Lower leg skin (tissue), 4 donors: Measurements from ENCODE around the gene HEPN1. TPM values are rescaled to one million over a fixed set of nuclear protein-coding genes. Genes with fewer than 3 reads are reported as not detected.
A peak's percentile ranks its signal among the peaks of the same experiment; 100 is the strongest.

Source experiments
- DNase-seq, 2 donors: peaks; one replicate each; pipeline ENCODE4 v3.0.0-alpha.2; 2019; ENCODE audit warnings: low spot score in 2 of 2
- H3K4me3 ChIP-seq: fragments of 200-600 bp; sonication (generic); 2 replicates; pipeline ENCODE4 v1.5.1; 2017; ENCODE audit warnings: mild to moderate bottlenecking, low read depth; ENCODE audit not compliant: poor library complexity, severe bottlenecking
- POLR2A ChIP-seq, 2 donors: fragments of 450-650 bp; IDR thresholded peaks; one replicate each; pipeline ENCODE4 v1.6.1; 2016 to 2017; ENCODE audit warnings: antibody characterized with exemption in 2 of 2, mild to moderate bottlenecking in 1 of 2, moderate library complexity in 1 of 2
- WGBS, 2 donors: methylation state at CpG; one replicate each; pipeline ENCODE4 v1.1.5; 2018; 5-methylcytosine and 5-hydroxymethylcytosine counted together
- intact Hi-C: fragments of 100-400 bp; cut with DNase I; formaldehyde crosslinking; loops from one replicate; pipeline ENCODE4 v1.15.0; 2023; ENCODE audit warnings: low total_unique reads
- total RNA-seq, 4 donors: library from RNA; depleted of rRNA; stranded (reverse); fragments of >200 nt; gene quantifications; one replicate each; pipeline ENCODE4 v1.1.0, GENCODE V29; 2016
- TF ChIP-seq, protein P1 (sequence below), 3 donors: fragments of 450-650 bp; IDR thresholded peaks; one replicate each; pipeline ENCODE4 v1.5.1; 2016; ENCODE audit warnings: antibody characterized with exemption in 3 of 3, mild to moderate bottlenecking in 3 of 3, moderate library complexity in 2 of 3

Gene HEPN1
- total RNA-seq, 4 donors from 2014 or later, result not detected

DNA sequence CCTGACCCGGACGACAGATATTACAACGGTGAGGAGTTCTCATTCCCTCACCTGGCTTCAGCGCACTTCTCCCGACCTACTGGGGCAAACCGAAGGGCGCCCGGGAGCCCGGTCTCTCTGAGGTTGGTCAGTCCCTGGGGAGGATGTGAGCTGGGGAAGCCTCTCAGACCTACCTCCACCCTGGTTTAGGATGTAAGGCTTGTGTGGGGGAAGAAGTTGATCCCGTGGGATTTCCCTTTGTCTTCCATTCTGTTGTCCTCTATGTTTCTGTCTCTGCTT lies 41.5 kb upstream of the HEPN1 start:
- H3K4me3 ChIP-seq, result no peak overlapping the region
- no peak for TF ChIP-seq POLR2A (IDR thresholded peaks at IDR 0.05)
- TF ChIP-seq, protein P1, sequence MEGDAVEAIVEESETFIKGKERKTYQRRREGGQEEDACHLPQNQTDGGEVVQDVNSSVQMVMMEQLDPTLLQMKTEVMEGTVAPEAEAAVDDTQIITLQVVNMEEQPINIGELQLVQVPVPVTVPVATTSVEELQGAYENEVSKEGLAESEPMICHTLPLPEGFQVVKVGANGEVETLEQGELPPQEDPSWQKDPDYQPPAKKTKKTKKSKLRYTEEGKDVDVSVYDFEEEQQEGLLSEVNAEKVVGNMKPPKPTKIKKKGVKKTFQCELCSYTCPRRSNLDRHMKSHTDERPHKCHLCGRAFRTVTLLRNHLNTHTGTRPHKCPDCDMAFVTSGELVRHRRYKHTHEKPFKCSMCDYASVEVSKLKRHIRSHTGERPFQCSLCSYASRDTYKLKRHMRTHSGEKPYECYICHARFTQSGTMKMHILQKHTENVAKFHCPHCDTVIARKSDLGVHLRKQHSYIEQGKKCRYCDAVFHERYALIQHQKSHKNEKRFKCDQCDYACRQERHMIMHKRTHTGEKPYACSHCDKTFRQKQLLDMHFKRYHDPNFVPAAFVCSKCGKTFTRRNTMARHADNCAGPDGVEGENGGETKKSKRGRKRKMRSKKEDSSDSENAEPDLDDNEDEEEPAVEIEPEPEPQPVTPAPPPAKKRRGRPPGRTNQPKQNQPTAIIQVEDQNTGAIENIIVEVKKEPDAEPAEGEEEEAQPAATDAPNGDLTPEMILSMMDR (IDR thresholded peaks at IDR 0.05), result no peak
- peak in 1 of 2 donors; percentile 83 for DNase-seq
- intact Hi-C loops, result no loop called here
- WGBS, 2 donors, result 49 to 76% methylated on average over 7 to 10 of the region's 10 CpGs

DNA sequence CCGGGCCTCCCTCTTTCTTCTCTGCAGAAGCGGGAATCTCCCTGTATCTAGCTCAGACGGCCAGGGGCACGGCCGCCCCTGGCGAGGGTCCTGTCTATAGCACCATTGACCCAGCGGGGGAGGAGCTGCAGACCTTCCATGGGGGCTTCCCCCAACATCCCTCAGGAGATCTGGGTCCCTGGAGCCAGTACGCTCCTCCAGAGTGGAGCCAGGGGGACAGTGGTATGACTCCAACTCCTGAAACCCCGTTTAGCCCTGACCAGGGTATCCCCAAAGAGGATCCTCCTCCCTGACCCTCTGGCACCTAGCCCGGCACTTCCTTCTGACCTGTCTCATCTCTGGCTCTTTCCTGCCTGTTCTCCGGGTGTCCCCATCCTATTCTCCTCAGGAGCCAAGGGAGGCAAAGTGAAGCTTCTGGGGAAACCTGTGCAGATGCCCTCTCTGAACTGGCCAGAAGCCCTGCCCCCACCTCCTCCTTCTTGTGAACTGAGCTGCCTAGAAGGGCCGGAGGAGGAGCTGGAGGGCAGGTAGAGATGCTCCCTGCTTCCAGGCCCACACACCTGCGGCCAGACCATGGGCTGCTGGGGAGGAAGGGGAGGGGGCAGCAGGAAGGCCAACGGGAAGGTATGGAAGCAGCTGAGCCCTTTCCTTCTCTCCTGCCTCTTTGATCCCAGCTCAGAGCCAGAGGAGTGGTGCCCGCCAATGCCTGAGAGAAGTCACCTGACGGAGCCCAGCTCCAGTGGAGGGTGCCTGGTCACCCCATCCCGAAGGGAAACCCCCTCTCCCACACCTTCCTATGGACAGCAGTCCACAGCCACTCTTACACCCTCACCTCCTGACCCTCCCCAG lies 40.9 kb upstream of the HEPN1 start:
- H3K4me3 ChIP-seq, result no peak overlapping the region
- no peak for TF ChIP-seq POLR2A (IDR thresholded peaks at IDR 0.05)
- TF ChIP-seq, protein P1 (IDR thresholded peaks at IDR 0.05), result no peak
- 58 to 71% methylated on average over 17 of the region's 17 CpGs for WGBS, 2 donors
- peak in 1 of 2 donors; percentile 84 for DNase-seq
- intact Hi-C loops, result no loop called here

DNA sequence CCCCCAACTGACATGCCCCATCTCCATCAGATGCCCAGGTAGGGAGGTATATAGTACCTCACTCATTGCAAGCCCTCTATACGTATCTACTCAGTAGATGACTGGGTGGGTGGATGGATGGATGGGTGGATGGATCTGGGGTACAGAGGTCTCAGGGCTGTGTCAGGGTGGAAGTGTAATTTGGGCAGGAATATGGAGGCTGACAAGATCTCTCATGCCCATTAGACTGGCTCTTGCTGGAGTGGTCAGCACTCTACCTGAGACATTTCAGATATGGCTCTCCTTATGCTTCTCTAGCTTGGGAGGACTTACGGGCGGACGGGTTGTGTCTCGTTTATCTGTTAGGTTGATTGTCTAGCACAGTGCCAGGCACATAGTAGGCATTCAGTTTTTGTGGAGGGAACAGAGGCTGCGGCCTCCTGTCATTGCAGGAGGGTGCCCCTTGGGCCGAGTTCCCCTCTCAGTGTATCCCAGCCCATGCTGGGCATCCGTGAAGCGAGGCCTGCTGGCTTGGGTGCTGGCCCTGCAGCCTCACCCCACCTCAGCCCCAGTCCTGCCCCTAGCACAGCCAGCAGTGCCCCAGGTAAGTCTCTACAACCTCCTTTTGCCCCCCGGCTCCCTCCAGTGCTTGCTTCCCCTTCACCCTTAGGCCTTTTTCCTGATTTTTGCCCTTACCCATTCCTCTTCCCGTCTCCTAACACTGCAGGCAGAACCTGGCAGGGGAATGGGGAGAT lies 40.1 kb upstream of the HEPN1 start:
- intact Hi-C loops, result no loop called here
- H3K4me3 ChIP-seq, result no peak overlapping the region
- DNase-seq, result peak in 1 of 2 donors; percentile 79
- 93 to 94% methylated on average over 11 of the region's 11 CpGs for WGBS, 2 donors
- no peak for TF ChIP-seq POLR2A (IDR thresholded peaks at IDR 0.05)
- TF ChIP-seq, protein P1 (IDR thresholded peaks at IDR 0.05), result no peak

DNA sequence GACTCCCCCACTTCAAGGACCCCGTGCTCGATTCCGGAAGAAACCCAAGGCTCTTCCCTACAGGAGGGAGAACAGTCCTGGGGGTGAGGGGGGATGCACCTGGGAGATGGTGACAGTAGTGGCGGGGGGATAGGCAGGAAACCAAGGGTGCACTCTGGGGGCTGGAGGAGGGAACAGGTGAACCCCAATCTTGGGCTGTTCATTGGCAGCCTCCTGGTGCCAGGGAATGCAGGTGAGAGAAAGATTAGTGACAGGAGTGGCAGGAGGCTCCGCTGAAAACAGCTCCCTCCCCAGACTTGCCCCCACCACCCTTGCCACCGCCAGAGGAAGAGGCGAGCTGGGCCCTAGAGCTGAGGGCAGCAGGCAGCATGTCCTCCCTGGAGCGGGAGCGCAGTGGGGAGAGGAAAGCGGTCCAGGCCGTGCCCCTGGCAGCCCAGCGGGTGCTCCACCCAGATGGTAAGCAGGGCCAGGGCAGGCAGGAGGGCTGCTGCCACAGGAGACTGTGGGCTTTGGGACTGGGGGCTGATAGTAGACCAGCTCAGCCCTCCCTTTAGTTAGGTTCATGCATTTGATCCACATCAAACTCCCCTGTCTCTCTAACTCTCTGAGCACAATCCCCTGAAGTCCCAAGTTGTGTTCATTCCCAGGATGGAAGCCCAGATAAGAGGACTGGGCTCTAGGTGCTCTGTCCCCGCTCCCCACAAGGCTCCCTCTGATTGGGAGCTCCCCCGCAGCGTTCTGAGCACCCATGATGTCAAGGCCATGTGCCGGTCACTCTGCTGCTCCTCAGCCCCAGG lies 39.4 kb upstream of the HEPN1 start:
- no peak overlapping the region for H3K4me3 ChIP-seq
- intact Hi-C loops, result no loop called here
- TF ChIP-seq, protein P1 (IDR thresholded peaks at IDR 0.05), result no peak
- no peak for TF ChIP-seq POLR2A (IDR thresholded peaks at IDR 0.05)
- 83 to 86% methylated on average over 16 of the region's 16 CpGs for WGBS, 2 donors
- peak in 1 of 2 donors; percentile 81 for DNase-seq

DNA sequence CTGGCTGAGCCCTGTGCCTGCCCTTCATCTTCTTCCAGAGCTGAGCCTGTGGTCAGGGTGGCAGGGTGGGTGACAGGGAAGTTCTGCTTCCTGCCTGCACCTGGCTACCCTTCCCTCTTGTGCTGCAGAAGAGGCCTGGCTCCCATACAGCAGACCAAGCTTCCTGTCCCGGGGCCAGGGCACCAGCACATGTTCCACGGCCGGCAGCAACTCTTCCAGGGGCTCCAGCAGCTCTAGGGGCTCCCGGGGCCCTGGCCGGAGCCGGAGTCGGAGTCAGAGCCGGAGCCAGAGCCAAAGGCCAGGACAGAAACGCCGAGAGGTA lies 38.8 kb upstream of the HEPN1 start:
- intact Hi-C loops, result no loop called here
- TF ChIP-seq, protein P1 (IDR thresholded peaks at IDR 0.05), result no peak
- no peak for TF ChIP-seq POLR2A (IDR thresholded peaks at IDR 0.05)
- no peak overlapping the region for H3K4me3 ChIP-seq
- peak in 1 of 2 donors; percentile 87 for DNase-seq
- 76% methylated on average over 9 to 10 of the region's 10 CpGs for WGBS, 2 donors
